Testis (tissue), 2 donors: ENCODE measurements around the gene MN1.

Source experiments
- CTCF ChIP-seq, 3 experiments: fragments of 450-650 bp in 2 of 3; fragments of 200-600 bp in 1 of 3; sonication (generic) in 1 of 3; IDR thresholded peaks; one replicate each; pipeline ENCODE4 v1.5.1; 2016 to 2019; ENCODE audit warnings: antibody characterized with exemption in 3 of 3, mild to moderate bottlenecking in 2 of 3, moderate library complexity in 1 of 3
- POLR2A ChIP-seq: fragments of 450-650 bp; IDR thresholded peaks from one replicate; pipeline ENCODE4 v1.6.1; 2017; ENCODE audit warnings: antibody characterized with exemption, mild to moderate bottlenecking, moderate library complexity

GRCh38 chr22:27836181-27836580 lies 34.6 kb upstream of the MN1 start:
- TF ChIP-seq CTCF (IDR thresholded peaks at IDR 0.05) (no peak), POLR2A (no peak)
